Nephron progenitor cell (in vitro differentiated cells): ENCODE results near the gene APBA1.

Experiments
- DNase-seq: peaks from one replicate; pipeline ENCODE4 v3.0.0; 2021
- H3K27ac Mint-ChIP-seq: 2 replicates; pipeline ENCODE4 v1.8.0; 2021; ENCODE audit warnings: mild to moderate bottlenecking, moderate library complexity, mixed read lengths
- H3K27me3 Mint-ChIP-seq: 2 replicates; pipeline ENCODE4 v1.8.0; 2021; ENCODE audit warnings: mild to moderate bottlenecking, low read depth, mixed read lengths; ENCODE audit not compliant: poor library complexity
- H3K36me3 Mint-ChIP-seq: 2 replicates; pipeline ENCODE4 v1.8.0; 2021; ENCODE audit warnings: low read depth, mixed read lengths
- H3K4me1 Mint-ChIP-seq: 2 replicates; pipeline ENCODE4 v1.8.0; 2021; ENCODE audit warnings: mixed read lengths
- H3K4me3 Mint-ChIP-seq: 2 replicates; pipeline ENCODE4 v1.8.0; 2021; ENCODE audit warnings: mild to moderate bottlenecking, moderate library complexity, mixed read lengths
- H3K9me3 Mint-ChIP-seq: 2 replicates; pipeline ENCODE4 v1.8.0; 2021; ENCODE audit warnings: mild to moderate bottlenecking, moderate library complexity, mixed read lengths
- TF ChIP-seq, protein P1 (sequence below): fragments of 200-600 bp; sonication (generic); IDR thresholded peaks from 2 replicates; pipeline ENCODE4 v1.5.0; 2021; ENCODE audit warnings: antibody characterized with exemption

APBA1 gene

DNA sequence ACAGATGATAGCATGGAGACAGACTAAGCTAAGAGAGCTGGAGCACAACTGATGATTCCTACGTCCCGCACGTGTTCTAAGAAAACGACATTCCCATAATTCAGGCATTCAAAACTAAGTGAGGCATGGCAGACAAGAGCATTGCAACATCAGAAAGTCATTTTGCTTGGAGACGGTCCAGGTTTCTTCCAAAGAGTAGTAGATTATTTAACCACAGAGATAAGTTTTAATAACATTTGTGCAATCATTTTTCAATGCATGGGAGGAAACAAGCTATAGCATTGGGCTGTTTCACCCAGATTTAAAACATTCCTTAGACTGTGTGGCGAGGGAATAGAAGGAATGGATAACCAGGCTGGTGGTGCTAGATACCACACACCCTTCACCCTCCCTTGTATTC lies 117.2 kb downstream of the APBA1 start:
- H3K27me3 Mint-ChIP-seq: peaks cover 13% of the 10 kb centered on the region
- no peak overlapping the region for H3K27ac Mint-ChIP-seq
- no peak for DNase-seq
- H3K9me3 Mint-ChIP-seq: no peaks in the 10 kb centered on the region
- H3K4me3 Mint-ChIP-seq: no peak overlapping the region
- H3K36me3 Mint-ChIP-seq: no peaks in the 10 kb centered on the region
- TF ChIP-seq, protein P1, sequence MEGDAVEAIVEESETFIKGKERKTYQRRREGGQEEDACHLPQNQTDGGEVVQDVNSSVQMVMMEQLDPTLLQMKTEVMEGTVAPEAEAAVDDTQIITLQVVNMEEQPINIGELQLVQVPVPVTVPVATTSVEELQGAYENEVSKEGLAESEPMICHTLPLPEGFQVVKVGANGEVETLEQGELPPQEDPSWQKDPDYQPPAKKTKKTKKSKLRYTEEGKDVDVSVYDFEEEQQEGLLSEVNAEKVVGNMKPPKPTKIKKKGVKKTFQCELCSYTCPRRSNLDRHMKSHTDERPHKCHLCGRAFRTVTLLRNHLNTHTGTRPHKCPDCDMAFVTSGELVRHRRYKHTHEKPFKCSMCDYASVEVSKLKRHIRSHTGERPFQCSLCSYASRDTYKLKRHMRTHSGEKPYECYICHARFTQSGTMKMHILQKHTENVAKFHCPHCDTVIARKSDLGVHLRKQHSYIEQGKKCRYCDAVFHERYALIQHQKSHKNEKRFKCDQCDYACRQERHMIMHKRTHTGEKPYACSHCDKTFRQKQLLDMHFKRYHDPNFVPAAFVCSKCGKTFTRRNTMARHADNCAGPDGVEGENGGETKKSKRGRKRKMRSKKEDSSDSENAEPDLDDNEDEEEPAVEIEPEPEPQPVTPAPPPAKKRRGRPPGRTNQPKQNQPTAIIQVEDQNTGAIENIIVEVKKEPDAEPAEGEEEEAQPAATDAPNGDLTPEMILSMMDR: no peak
- no peaks in the 10 kb centered on the region for H3K4me1 Mint-ChIP-seq

DNA sequence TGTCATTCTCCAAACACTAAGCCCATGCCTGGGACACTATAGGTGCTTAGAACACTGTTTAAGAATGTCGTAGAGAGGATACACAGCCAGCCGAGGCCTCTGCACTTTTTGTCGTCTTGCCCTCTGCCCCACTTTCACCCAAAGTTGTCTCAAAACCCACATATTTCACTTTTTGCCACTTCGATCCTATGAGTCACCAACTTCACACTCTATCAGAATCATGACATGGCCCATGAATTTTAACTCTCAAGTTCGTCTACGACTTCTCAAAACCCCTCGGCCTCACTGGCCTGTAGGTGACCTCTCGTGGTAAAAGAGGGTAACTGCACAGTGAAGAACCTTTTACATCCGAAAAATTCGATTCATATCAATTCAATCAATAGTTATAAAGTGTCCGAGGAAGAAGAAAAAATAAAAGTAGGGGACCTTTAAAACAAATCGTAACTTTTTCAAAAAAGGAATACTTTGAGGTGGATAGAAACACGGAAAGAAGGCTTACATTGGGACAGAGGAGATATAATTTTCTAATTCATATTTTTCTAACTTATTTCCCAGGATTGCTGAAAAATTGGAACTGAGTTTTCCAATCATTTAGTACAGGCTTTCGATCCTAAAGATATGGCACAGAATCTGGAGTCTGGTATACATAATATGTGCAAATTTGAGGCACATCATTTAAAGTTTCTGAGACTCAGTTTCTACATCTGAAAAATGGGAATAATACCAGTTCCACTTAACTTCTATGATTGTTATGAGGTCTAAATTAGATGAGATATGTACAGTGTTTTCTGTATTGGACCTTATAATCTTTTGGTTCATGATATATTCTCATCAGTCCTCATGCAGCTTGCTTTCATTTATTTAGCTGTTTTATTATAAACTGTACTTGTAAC lies 122.6 kb downstream of the APBA1 start:
- peak; percentile 35 for DNase-seq
- TF ChIP-seq, protein P1: peak; percentile 91
- Mint-ChIP-seq H3K9me3 (no peaks in the 10 kb centered on the region), H3K4me1 (peaks cover 5% of the 10 kb centered on the region), H3K36me3 (no peaks in the 10 kb centered on the region), H3K27ac (no peak overlapping the region), H3K4me3 (no peak overlapping the region), H3K27me3 (peaks cover 10% of the 10 kb centered on the region)

DNA sequence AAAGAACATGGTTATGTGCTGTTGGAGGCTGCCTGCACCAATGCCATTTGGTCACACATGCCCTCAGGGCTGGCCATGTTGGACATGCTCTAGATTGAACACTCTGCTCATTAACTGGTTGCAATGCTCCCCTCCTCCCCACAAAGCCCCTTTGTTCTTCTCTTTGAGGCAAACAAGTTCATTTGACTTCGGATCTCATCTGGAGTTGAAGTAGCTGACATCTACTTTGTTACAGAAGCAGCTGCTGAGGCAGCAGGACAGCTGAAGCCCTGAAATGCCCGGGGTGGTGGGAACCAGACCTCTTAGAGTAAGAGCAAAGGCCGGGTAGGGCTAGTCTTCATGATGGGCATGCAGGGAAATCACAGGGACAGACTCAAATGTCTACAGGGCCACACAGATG lies 123.5 kb downstream of the APBA1 start:
- TF ChIP-seq, protein P1: no peak
- Mint-ChIP-seq H3K4me1 (peaks cover 5% of the 10 kb centered on the region), H3K36me3 (no peaks in the 10 kb centered on the region), H3K9me3 (no peaks in the 10 kb centered on the region), H3K4me3 (no peak overlapping the region), H3K27me3 (peaks cover 10% of the 10 kb centered on the region), H3K27ac (no peak overlapping the region)
- DNase-seq: no peak

DNA sequence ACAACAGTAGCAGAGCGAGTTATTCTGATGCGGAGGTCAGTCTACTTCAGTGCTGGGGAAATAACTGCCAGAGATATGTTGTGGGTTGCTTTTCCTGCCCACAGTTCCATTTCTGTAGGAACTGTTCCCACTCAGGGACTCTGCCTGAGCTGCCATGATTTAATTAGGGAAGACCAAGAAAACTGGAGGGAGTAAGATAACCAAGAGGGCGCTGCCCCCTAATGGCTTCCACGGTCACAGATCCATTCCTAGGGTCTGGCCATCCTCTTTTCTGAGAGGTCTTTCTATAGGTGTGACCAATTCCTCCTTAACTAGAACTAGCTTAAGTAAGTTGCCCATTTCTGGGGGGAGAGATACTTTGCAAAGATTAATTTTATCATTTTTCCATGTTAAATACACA lies 125.9 kb downstream of the APBA1 start:
- TF ChIP-seq, protein P1: peak; percentile 35
- H3K9me3 Mint-ChIP-seq: no peaks in the 10 kb centered on the region
- peaks cover 6% of the 10 kb centered on the region for H3K27me3 Mint-ChIP-seq
- no peaks in the 10 kb centered on the region for H3K36me3 Mint-ChIP-seq
- H3K4me3 Mint-ChIP-seq: no peak overlapping the region
- H3K27ac Mint-ChIP-seq: no peak overlapping the region
- H3K4me1 Mint-ChIP-seq: peaks cover 22% of the 10 kb centered on the region
- DNase-seq: peak; percentile 33

DNA sequence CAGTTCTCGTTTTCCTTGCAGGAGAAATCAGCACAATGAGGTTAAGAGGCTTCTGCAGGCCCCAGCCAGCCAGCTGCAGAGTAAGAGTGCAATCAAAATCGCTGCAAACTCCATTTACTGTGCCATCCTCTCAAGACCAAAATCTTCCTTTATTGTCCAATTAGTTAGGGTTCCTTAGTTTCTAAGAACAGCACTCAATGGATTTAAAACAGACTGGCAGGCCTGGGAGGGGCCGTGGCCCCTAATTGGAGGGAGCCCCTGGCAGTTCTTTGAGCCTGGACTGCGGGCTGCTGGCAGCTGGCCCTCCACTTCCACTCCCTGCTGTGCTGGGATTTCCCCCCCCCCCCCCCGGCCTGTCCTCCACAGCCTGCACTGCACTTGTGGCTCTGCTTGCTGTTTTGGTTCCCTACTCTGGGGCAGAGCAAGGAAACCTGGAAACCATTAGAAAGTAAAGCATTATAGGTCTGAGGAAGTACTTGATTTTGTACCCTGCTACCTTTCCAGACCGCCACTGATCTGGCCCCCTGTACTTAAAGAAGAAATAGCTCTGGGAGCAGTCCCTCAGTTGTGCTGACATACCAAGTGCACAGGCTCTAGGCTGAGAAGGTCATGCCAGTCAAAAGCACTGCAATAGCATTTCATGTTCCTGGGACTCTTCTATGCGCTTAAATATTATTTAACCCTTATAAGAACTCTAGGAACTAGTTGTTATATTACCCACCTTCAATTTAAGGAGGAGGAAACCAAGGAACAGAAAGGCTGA lies 129.0 kb downstream of the APBA1 start:
- TF ChIP-seq, protein P1: no peak
- no peaks in the 10 kb centered on the region for H3K9me3 Mint-ChIP-seq
- peaks cover 17% of the 10 kb centered on the region for H3K4me1 Mint-ChIP-seq
- peak; percentile 38 for DNase-seq
- H3K27ac Mint-ChIP-seq: no peak overlapping the region
- no peak overlapping the region for H3K4me3 Mint-ChIP-seq
- H3K27me3 Mint-ChIP-seq: peaks cover 15% of the 10 kb centered on the region
- no peaks in the 10 kb centered on the region for H3K36me3 Mint-ChIP-seq
